ENCODE results near the gene CLN3. TPM values are rescaled to one million over a fixed set of nuclear protein-coding genes. Genes with fewer than 3 reads are reported as not detected.
"Not testable (repeated sequence)": the region's sequence is repeated elsewhere in the genome, so short reads cannot be mapped to it uniquely, and the experiment has no call there.

CLN3 gene
- total RNA-seq, 2 experiments from 2014 or later: 52.2 to 53.7 TPM

GRCh38 chr16:28496844-28497243 is 5.0 kb upstream of the CLN3 start:
- H3K36me3 Mint-ChIP-seq (ENCODE audit: low read depth): peaks cover 50% of the 10 kb centered on the region
- CTCF ChIA-PET: no interaction called here
- POLR2A ChIA-PET: no interaction called here
- H3K9me3 Mint-ChIP-seq (ENCODE audit: insufficient read depth): no peaks in the 10 kb centered on the region
- no peaks in the 10 kb centered on the region for H3K27me3 Mint-ChIP-seq (ENCODE audit: low read depth)
- peak overlapping the region; percentile 99 for H3K27ac Mint-ChIP-seq
- DNase-seq (no peak), ATAC-seq (no peak)
- H3K4me3 Mint-ChIP-seq: peak overlapping the region; percentile 93
- H3K4me1 Mint-ChIP-seq (ENCODE audit: low read depth): peaks cover 53% of the 10 kb centered on the region

GRCh38 chr16:28495795-28496749 is 4.2 kb upstream of the CLN3 start:
- Mint-ChIP-seq H3K36me3 (ENCODE audit: low read depth) (peaks cover 58% of the 10 kb centered on the region), H3K4me1 (ENCODE audit: low read depth) (peaks cover 55% of the 10 kb centered on the region), H3K27me3 (ENCODE audit: low read depth) (no peaks in the 10 kb centered on the region), H3K4me3 (peak overlapping the region; percentile 93), H3K9me3 (ENCODE audit: insufficient read depth) (no peaks in the 10 kb centered on the region), H3K27ac (peak overlapping the region; percentile 99)
- POLR2A ChIA-PET: interaction anchor here (1.2 kb wide), 1 partner anchor 17 kb away, joined by 3 read pairs; no protein-coding TSS in a partner anchor
- DNase-seq: no peak
- ATAC-seq: no peak
- CTCF ChIA-PET: interaction anchor here (2.2 kb wide), 1 partner anchor 8 kb away, joined by 9 read pairs; no protein-coding TSS in a partner anchor

GRCh38 chr16:28495098-28495793 is 3.4 kb upstream of the CLN3 start:
- Mint-ChIP-seq H3K27ac (peak overlapping the region; percentile 99), H3K4me1 (ENCODE audit: low read depth) (peaks cover 59% of the 10 kb centered on the region), H3K9me3 (ENCODE audit: insufficient read depth) (no peaks in the 10 kb centered on the region), H3K36me3 (ENCODE audit: low read depth) (peaks cover 55% of the 10 kb centered on the region), H3K27me3 (ENCODE audit: low read depth) (no peaks in the 10 kb centered on the region), H3K4me3 (peak overlapping the region; percentile 93)
- no peak for DNase-seq
- POLR2A ChIA-PET: interaction anchor here (1.2 to 3.1 kb wide), 4 partner anchors 8 to 427 kb away, joined by 3 to 13 read pairs (median 7); partner anchors contain the start of gene SGF29
- no peak for ATAC-seq
- CTCF ChIA-PET: interaction anchor here (2.2 kb wide), 1 partner anchor 8 kb away, joined by 9 read pairs; no protein-coding TSS in a partner anchor

DNA sequence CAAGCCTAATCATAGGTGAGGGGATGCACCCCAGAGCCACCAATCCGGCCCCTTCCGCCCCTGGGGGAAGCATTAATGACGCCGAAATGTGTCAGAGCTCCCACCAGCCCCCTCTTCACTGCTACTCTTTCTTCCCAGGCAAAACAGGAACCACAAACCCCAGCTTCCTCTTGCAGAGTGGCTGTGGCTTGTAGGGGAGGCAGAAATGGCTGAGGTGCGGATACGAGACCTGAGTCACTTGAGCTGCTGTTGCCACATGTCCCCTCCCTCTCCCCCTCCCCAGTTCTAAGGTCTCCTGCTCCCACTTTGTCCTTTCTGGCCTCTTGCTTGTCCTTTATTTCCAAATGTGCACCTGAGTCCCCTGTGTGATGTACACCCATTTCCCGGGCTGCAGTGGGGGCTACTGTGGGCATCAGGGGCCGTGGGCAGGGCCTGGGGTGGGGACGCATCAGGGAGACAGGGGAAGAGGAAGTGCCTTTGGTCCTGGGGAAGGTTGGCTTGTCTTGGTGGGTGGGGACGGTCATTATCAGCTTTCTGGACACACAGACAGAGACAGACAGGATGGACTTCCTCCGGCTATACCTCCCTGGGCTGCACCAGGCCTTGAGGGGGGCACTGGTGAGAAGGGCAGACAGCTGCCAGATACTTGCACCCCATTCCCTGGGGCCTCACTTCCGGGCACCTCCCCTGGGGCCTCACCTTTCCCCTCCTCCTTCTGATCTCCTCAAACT is 2.4 kb upstream of the CLN3 start, which contains the start of gene APOBR:
Gene APOBR, plus strand, starts transcription at position 523 of the 731 bp plus-strand sequence. Its CDS starts 39 bp downstream, at position 562.
- DNase-seq: peak; percentile 96
- POLR2A ChIA-PET: interaction anchor here (0.6 to 3.1 kb wide), 11 partner anchors 9 to 428 kb away, joined by 3 to 13 read pairs (median 4); partner anchors contain the start of genes ATXN2L and SGF29
- Mint-ChIP-seq H3K4me1 (ENCODE audit: low read depth) (peaks cover 58% of the 10 kb centered on the region), H3K4me3 (peak within 1 kb of the TSS; percentile 93), H3K27ac (peak within 1 kb of the TSS; percentile 99), H3K27me3 (ENCODE audit: low read depth) (no peaks in the 10 kb centered on the region), H3K9me3 (ENCODE audit: insufficient read depth) (no peaks in the 10 kb centered on the region), H3K36me3 (ENCODE audit: low read depth) (peaks cover 57% of the 10 kb centered on the region)
- peak; percentile 71 for ATAC-seq
- CTCF ChIA-PET: interaction anchor here (2.2 kb wide), 1 partner anchor 9 kb away, joined by 9 read pairs; no protein-coding TSS in a partner anchor

- Mint-ChIP-seq H3K4me3 (peak overlapping the region; percentile 93), H3K27ac (peak overlapping the region; percentile 99), H3K36me3 (ENCODE audit: low read depth) (peaks cover 56% of the 10 kb centered on the region), H3K9me3 (ENCODE audit: insufficient read depth) (no peaks in the 10 kb centered on the region), H3K27me3 (ENCODE audit: low read depth) (no peaks in the 10 kb centered on the region), H3K4me1 (ENCODE audit: low read depth) (peaks cover 63% of the 10 kb centered on the region)
- ChIA-PET CTCF (interaction anchor here (0.9 to 1.4 kb wide), 2 partner anchors 11 to 16 kb away, joined by 3 to 5 read pairs; no protein-coding TSS in a partner anchor), POLR2A (interaction anchor here (1.0 to 3.1 kb wide), 4 partner anchors 62 to 331 kb away, joined by 3 to 10 read pairs (median 4); partner anchors contain the start of genes ATXN2L and SGF29)
- ATAC-seq (no peak), DNase-seq (no peak)
Measured at GRCh38 chr16:28492511-28492910, 637 bp upstream of the CLN3 start.

GRCh38 chr16:28491230-28491969 is 474 bp downstream of the CLN3 start:
- H3K27ac Mint-ChIP-seq: peak overlapping the region; percentile 99
- H3K9me3 Mint-ChIP-seq (ENCODE audit: insufficient read depth): no peaks in the 10 kb centered on the region
- H3K4me1 Mint-ChIP-seq (ENCODE audit: low read depth): peaks cover 57% of the 10 kb centered on the region
- DNase-seq: peak; percentile 36
- peak overlapping the region; percentile 93 for H3K4me3 Mint-ChIP-seq
- ChIA-PET POLR2A (interaction anchor here (0.6 to 1.4 kb wide), 4 partner anchors 131 to 332 kb away, joined by 3 to 6 read pairs (median 4); partner anchors contain the start of gene ATXN2L), CTCF (interaction anchor here (0.9 to 1.4 kb wide), 3 partner anchors 12 to 59 kb away, joined by 3 to 5 read pairs (median 3); no protein-coding TSS in a partner anchor)
- no peak for ATAC-seq
- peaks cover 53% of the 10 kb centered on the region for H3K36me3 Mint-ChIP-seq (ENCODE audit: low read depth)
- H3K27me3 Mint-ChIP-seq (ENCODE audit: low read depth): no peaks in the 10 kb centered on the region

GRCh38 chr16:28486266-28486665 is 5.6 kb downstream of the CLN3 start:
- Mint-ChIP-seq H3K27ac (no peak overlapping the region), H3K36me3 (ENCODE audit: low read depth) (peaks cover 43% of the 10 kb centered on the region), H3K27me3 (ENCODE audit: low read depth) (no peaks in the 10 kb centered on the region), H3K4me1 (ENCODE audit: low read depth) (peaks cover 21% of the 10 kb centered on the region), H3K9me3 (ENCODE audit: insufficient read depth) (no peaks in the 10 kb centered on the region), H3K4me3 (no peak overlapping the region)
- POLR2A ChIA-PET: no interaction called here
- CTCF ChIA-PET: no interaction called here
- ATAC-seq (no peak), DNase-seq (no peak)

DNA sequence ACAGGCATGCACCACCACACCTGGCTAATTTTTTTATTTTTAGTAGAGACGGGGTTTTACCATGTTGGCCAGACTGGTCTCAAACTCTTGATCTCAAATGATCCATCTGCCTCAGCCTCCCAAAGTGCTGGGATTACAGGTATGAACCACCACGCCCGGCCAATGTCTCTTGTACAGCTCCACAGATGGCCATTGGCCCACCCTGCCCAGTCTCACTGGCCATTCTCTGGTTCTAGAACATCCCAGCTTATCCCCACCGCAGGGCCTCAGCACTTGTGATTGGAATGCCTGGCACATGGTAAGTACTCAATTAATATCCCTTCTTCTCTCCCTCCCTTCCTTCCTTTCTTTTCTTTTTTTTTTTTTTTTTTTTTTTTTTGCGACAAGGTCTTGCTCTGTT is 8.5 kb downstream of the CLN3 start:
- DNase-seq; H3K9me3 Mint-ChIP-seq (ENCODE audit: insufficient read depth); ATAC-seq; CTCF ChIA-PET; H3K4me1 Mint-ChIP-seq (ENCODE audit: low read depth); H3K4me3 Mint-ChIP-seq; H3K27me3 Mint-ChIP-seq (ENCODE audit: low read depth); H3K27ac Mint-ChIP-seq: not testable (repeated sequence)
- peaks cover 28% of the 10 kb centered on the region for H3K36me3 Mint-ChIP-seq (ENCODE audit: low read depth)
- POLR2A ChIA-PET: interaction anchor here (1.6 kb wide), 1 partner anchor 11 kb away, joined by 5 read pairs; the partner anchor contains the start of gene APOBR

DNA sequence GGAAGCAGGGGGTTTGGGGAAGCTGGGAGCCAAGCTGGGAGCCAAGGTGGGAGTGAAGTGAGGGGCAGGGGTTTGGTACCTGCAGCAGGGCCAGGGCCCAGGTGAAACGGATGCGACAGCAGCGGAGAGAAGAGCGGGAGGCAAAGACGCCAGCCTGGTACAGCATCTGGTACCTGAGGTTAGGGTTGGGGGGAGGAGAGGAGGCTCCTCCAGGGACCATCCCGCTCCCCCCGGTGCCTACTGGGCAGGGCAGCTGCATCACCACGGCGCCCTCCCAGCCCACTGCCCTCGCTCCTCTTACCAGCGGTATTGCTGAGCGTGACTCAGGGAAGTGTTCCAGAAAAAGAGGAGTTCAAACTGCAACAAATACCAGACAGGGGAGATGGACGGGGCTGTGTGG is 9.8 kb downstream of the CLN3 start:
- Mint-ChIP-seq H3K27me3 (ENCODE audit: low read depth) (no peaks in the 10 kb centered on the region), H3K27ac (no peak overlapping the region), H3K9me3 (ENCODE audit: insufficient read depth) (no peaks in the 10 kb centered on the region), H3K4me3 (no peak overlapping the region), H3K36me3 (ENCODE audit: low read depth) (peaks cover 26% of the 10 kb centered on the region), H3K4me1 (ENCODE audit: low read depth) (peaks cover under 1% of the 10 kb centered on the region)
- DNase-seq (no peak), ATAC-seq (no peak)
- ChIA-PET POLR2A (interaction anchor here (1.6 kb wide), 1 partner anchor 12 kb away, joined by 5 read pairs; the partner anchor contains the start of gene APOBR), CTCF (no interaction called here)

GRCh38 chr16:28478506-28479180 is 13.2 kb downstream of the CLN3 start:
- Mint-ChIP-seq H3K9me3 (ENCODE audit: insufficient read depth) (no peaks in the 10 kb centered on the region), H3K36me3 (ENCODE audit: low read depth) (peaks cover 28% of the 10 kb centered on the region), H3K4me1 (ENCODE audit: low read depth) (peaks cover 2% of the 10 kb centered on the region), H3K27me3 (ENCODE audit: low read depth) (no peaks in the 10 kb centered on the region), H3K27ac (no peak overlapping the region), H3K4me3 (no peak overlapping the region)
- POLR2A ChIA-PET: no interaction called here
- DNase-seq (no peak), ATAC-seq (no peak)
- CTCF ChIA-PET: no interaction called here

All from activated CD8-positive, alpha-beta T cell treated with anti-CD3 and anti-CD28 coated beads, Interleukin-2, amount 10 ng/mL, durations not matched to agents 7 days and 5 days (primary cell).